GM18502 (cell line): ENCODE results near the gene USP37.

ENCODE experiments used
- ATAC-seq: cut with Tn5 transposase; IDR thresholded peaks from one replicate; pipeline ENCODE4 v1.9.1; 2021; ENCODE audit warnings: mild to moderate bottlenecking; ENCODE audit not compliant: unreplicated experiment, poor library complexity

The USP37 gene

DNA sequence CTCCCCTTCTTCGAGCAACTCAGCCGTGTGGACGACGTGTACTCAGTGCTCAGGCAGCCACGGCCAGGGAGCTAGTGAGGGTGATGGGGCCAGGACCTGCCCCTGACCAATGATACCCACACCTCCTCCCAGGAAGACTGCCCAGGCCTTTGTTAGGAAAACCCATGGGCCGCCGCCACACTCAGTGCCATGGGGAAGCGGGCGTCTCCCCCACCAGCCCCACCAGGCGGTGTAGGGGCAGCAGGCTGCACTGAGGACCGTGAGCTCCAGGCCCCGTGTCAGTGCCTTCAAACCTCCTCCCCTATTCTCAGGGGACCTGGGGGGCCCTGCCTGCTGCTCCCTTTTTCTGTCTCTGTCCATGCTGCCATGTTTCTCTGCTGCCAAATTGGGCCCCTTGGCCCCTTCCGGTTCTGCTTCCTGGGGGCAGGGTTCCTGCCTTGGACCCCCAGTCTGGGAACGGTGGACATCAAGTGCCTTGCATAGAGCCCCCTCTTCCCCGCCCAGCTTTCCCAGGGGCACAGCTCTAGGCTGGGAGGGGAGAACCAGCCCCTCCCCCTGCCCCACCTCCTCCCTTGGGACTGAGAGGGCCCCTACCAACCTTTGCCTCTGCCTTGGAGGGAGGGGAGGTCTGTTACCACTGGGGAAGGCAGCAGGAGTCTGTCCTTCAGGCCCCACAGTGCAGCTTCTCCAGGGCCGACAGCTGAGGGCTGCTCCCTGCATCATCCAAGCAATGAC is 163.6 kb downstream of the USP37 start:
- no peak for ATAC-seq

DNA sequence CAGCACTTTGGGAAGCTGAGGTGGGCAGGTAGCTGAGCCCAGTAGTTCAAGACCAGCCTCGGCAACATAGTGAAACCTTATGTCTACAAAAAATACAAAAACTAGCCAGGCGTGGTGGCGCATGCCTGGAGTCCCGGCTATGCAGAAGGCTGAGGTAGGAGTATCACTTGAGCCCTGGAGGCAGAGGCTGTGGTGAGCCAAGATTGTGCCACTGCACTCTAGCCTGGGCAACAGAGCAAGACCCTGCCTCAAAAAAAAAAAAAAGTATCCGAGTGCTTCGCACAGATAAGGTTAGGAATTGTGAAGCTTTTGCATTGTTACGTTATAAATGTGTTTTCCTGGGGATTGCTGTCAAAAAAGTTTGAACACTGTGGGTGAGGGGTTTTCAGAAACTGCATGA is 164.3 kb downstream of the USP37 start:
- no peak for ATAC-seq

DNA sequence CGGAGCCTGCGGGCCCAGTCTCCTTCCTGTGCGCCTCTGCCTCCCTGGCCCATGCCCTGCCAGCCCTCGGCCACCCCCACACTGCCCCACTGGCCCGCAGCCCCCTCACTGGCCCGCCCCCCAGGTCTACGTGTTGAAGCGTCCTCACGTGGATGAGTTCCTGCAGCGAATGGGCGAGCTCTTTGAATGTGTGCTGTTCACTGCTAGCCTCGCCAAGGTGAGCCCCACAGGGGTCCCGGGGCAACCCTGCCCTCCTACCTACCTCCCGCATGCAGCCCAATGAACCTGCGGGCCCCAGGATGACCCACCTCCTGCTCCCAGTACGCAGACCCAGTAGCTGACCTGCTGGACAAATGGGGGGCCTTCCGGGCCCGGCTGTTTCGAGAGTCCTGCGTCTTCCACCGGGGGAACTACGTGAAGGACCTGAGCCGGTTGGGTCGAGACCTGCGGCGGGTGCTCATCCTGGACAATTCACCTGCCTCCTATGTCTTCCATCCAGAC is 165.2 kb downstream of the USP37 start:
- no peak for ATAC-seq

DNA sequence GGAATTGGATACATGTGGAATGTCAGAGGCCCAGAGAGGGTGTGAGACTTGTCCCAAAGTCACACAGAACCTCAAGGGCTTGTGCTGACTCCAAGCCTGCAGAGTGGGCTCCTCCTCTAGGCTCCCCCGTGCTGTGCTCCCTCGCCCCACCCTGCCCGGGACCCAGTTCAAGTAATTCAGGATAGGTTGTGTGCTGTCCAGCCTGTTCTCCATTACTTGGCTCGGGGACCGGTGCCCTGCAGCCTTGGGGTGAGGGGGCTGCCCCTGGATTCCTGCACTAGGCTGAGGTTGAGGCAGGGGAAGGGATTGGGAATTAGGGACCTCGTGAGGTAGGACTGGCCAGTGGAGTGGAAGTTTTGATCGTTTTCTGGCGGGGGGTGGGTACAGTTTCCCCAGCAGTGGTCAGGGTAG is 165.7 kb downstream of the USP37 start:
- no peak for ATAC-seq

DNA sequence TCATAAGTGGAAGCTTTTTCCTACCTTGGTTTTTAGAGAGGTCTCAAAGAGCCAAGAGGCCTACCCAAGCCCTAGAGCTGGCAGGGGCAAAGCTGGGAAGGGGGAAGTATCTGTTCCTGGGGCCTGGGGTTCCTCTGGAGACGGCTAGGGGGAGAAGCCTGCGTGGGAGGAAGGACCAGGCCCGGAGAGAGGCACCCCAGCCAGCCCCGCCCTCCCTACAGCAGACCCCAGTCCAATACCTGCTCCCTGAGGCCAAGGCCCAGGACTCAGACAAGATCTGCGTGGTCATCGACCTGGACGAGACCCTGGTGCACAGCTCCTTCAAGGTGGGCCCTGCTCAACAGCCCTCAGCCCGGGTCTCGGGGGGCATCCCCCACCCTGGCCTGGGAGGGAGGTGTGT is 166.3 kb downstream of the USP37 start:
- no peak for ATAC-seq

DNA sequence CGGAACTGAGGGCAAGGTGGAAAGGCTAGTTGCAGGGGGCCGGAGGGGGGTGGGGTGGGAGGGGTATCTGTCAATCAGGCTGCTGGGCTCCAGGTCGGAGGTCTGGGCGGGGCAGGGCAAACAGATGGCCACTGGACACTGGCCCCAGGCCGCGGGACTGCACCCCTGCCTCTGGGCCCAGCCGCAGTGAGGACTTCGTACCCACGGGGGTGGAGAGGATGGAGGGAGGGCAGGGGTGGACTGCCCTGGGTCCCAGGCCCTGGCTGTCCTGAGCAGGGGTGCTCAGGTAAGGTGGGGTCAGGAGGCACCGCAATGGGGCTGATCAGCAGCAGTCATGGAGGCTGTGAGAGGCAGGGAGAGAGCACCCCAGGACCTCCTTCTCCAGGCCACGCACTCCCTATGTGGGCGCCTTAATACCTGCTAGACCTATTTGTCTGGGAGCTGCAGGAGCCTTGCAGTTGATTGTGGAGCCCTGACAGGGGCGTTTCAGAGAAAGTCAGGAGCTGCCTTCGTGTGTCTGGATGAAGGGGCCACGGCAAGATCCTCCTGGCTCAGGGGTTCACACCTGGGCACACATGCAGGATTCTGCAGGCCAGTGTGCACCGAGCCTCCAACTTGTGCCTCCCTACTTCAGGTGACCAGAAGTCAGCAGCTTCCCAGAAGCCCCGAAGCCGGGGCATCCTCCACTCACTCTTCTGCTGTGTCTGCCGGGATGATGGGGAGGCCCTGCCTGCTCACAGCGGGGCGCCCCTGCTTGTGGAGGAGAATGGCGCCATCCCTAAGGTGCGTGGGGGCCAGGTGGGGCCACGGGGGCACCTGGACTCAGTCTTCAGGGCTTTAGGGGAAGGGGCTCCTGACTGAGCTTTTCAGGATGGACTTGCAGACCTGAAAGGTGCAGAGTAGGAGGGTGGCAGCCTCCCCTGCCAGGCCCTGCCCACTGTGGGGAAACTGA is 166.9 kb downstream of the USP37 start:
- no peak for ATAC-seq
